Activated CD8-positive, alpha-beta memory T cell treated with anti-CD3 and anti-CD28 coated beads, Interleukin-2, amount 50 U/mL, for 4 hours (primary cell): ENCODE results near the gene TRIM43B.
"Not testable (repeated sequence)": the region's sequence is repeated elsewhere in the genome, so short reads cannot be mapped to it uniquely, and the experiment has no call there.

Experiments used
- DNase-seq: peaks from one replicate; pipeline ENCODE4 v3.0.0-alpha.2; 2020

Gene TRIM43B

GRCh38 chr2:95484654-95485053 lies at the start of gene TRIM43B:
TSS of gene TRIM43B (minus strand) at chr2:95484754. CDS start at chr2:95482714, 2,040 bp downstream.
- not testable (repeated sequence) for DNase-seq

GRCh38 chr2:95531254-95531771 lies 46.8 kb upstream of the TRIM43B start:
- no peak for DNase-seq

GRCh38 chr2:95530734-95531133 lies 46.2 kb upstream of the TRIM43B start:
- DNase-seq: no peak

GRCh38 chr2:95526360-95527341 lies 42.1 kb upstream of the TRIM43B start:
- peak; percentile 44 for DNase-seq

GRCh38 chr2:95525294-95526035 lies 40.9 kb upstream of the TRIM43B start:
- no peak for DNase-seq

- no peak for DNase-seq
Measured at GRCh38 chr2:95524195-95524594, 39.6 kb upstream of the TRIM43B start.

- DNase-seq: no peak
Measured at GRCh38 chr2:95514718-95515117, 30.2 kb upstream of the TRIM43B start.

- DNase-seq: not testable (repeated sequence)
Measured at GRCh38 chr2:95514226-95514625, 29.7 kb upstream of the TRIM43B start.

GRCh38 chr2:95509408-95509807 lies 24.9 kb upstream of the TRIM43B start:
- DNase-seq: no peak

GRCh38 chr2:95505222-95505621 lies 20.7 kb upstream of the TRIM43B start:
- no peak for DNase-seq

GRCh38 chr2:95500854-95501253 lies 16.3 kb upstream of the TRIM43B start:
- DNase-seq: no peak

GRCh38 chr2:95492076-95492475 lies 7.5 kb upstream of the TRIM43B start:
- DNase-seq: not testable (repeated sequence)

- not testable (repeated sequence) for DNase-seq
Measured at GRCh38 chr2:95475025-95475424, 9.5 kb downstream of the TRIM43B start.

- not testable (repeated sequence) for DNase-seq
Measured at GRCh38 chr2:95467984-95468383, 16.6 kb downstream of the TRIM43B start.

- not testable (repeated sequence) for DNase-seq
Measured at GRCh38 chr2:95466572-95466971, 18.0 kb downstream of the TRIM43B start.

- not testable (repeated sequence) for DNase-seq
Measured at GRCh38 chr2:95463292-95463691, 21.3 kb downstream of the TRIM43B start.

GRCh38 chr2:95445317-95445716 lies 39.2 kb downstream of the TRIM43B start:
- DNase-seq: not testable (repeated sequence)

GRCh38 chr2:95442474-95443099 lies 42.0 kb downstream of the TRIM43B start:
- DNase-seq: not testable (repeated sequence)

GRCh38 chr2:95435872-95436209 lies 48.7 kb downstream of the TRIM43B start:
- DNase-seq: not testable (repeated sequence)

- not testable (repeated sequence) for DNase-seq
Measured at GRCh38 chr2:95435162-95435871, 49.2 kb downstream of the TRIM43B start.

- not testable (repeated sequence) for DNase-seq
Measured at GRCh38 chr2:95434507-95435076, 50.0 kb downstream of the TRIM43B start.

GRCh38 chr2:95433973-95434372 lies 50.6 kb downstream of the TRIM43B start:
- DNase-seq: not testable (repeated sequence)
